GM23248 (cell line): Measurements from ENCODE around the gene SPTLC1.

ENCODE experiments used
- EZH2 ChIP-seq: fragments of 200-600 bp; sonication (generic); IDR thresholded peaks from 2 replicates; pipeline ENCODE4 v1.6.1; 2018; ENCODE audit warnings: antibody characterized with exemption, mild to moderate bottlenecking; ENCODE audit not compliant: insufficient read depth, poor library complexity, severe bottlenecking
- EZH2phosphoT487 ChIP-seq: fragments of 200-600 bp; sonication (generic); IDR thresholded peaks from 2 replicates; pipeline ENCODE4 v1.6.1; 2018; ENCODE audit warnings: antibody characterized with exemption, moderate library complexity, mild to moderate bottlenecking, low read depth; ENCODE audit not compliant: insufficient read depth

GRCh38 chr9:92064711-92065110 lies 50.5 kb downstream of the SPTLC1 start:
- TF ChIP-seq EZH2phosphoT487 (no peak), EZH2 (no peak)
